GM21619 (cell line): ENCODE measurements around the gene SLC27A4.
A peak's percentile ranks its signal among the peaks of the same experiment; 100 is the strongest.

Source experiments
- ATAC-seq: cut with Tn5 transposase; IDR thresholded peaks from one replicate; pipeline ENCODE4 v1.9.1; 2021; ENCODE audit not compliant: unreplicated experiment

Gene SLC27A4

GRCh38 chr9:128361986-128362646, 21.8 kb downstream of the SLC27A4 start:
- ATAC-seq: peak; percentile 72

GRCh38 chr9:128362774-128363173, 22.4 kb downstream of the SLC27A4 start:
- ATAC-seq: no peak

- ATAC-seq: no peak
These were observed 25.2 kb downstream of the SLC27A4 start for GRCh38 chr9:128365525-128365924.

GRCh38 chr9:128369024-128369706, 28.8 kb downstream of the SLC27A4 start:
- ATAC-seq: no peak

- ATAC-seq: no peak
These were observed 30.0 kb downstream of the SLC27A4 start for GRCh38 chr9:128370367-128370751.

- ATAC-seq: peak; percentile 82
These were observed 30.7 kb downstream of the SLC27A4 start, which contains the start of gene URM1 for GRCh38 chr9:128370752-128371629. TSS of gene URM1 (plus strand) at chr9:128371374. CDS start at chr9:128371381, 7 bp downstream.

- ATAC-seq: no peak
These were observed 31.3 kb downstream of the SLC27A4 start for GRCh38 chr9:128371630-128372117.

GRCh38 chr9:128372188-128372641, 31.9 kb downstream of the SLC27A4 start:
- no peak for ATAC-seq

- ATAC-seq: no peak
These were observed 32.5 kb downstream of the SLC27A4 start for GRCh38 chr9:128372784-128373183.

- no peak for ATAC-seq
These were observed 33.9 kb downstream of the SLC27A4 start for GRCh38 chr9:128374221-128374675.

- ATAC-seq: no peak
These were observed 35.5 kb downstream of the SLC27A4 start for GRCh38 chr9:128375865-128376264.

GRCh38 chr9:128382261-128382660, 41.9 kb downstream of the SLC27A4 start:
- ATAC-seq: no peak

GRCh38 chr9:128383007-128383753, 42.9 kb downstream of the SLC27A4 start:
- ATAC-seq: no peak

GRCh38 chr9:128383791-128384190, 43.5 kb downstream of the SLC27A4 start:
- ATAC-seq: no peak

- ATAC-seq: no peak
These were observed 44.6 kb downstream of the SLC27A4 start for GRCh38 chr9:128384801-128385495.

- ATAC-seq: no peak
These were observed 45.5 kb downstream of the SLC27A4 start for GRCh38 chr9:128385496-128386460.

GRCh38 chr9:128388150-128388549, 47.8 kb downstream of the SLC27A4 start:
- no peak for ATAC-seq

GRCh38 chr9:128389395-128390149, 49.2 kb downstream of the SLC27A4 start:
- ATAC-seq: no peak
